HG02763 (cell line): ENCODE data around the gene TNS1.

Experiments
- ATAC-seq: cut with Tn5 transposase; IDR thresholded peaks from one replicate; pipeline ENCODE4 v1.9.1; 2021; ENCODE audit warnings: mild to moderate bottlenecking, moderate library complexity; ENCODE audit not compliant: unreplicated experiment

TNS1 gene

DNA sequence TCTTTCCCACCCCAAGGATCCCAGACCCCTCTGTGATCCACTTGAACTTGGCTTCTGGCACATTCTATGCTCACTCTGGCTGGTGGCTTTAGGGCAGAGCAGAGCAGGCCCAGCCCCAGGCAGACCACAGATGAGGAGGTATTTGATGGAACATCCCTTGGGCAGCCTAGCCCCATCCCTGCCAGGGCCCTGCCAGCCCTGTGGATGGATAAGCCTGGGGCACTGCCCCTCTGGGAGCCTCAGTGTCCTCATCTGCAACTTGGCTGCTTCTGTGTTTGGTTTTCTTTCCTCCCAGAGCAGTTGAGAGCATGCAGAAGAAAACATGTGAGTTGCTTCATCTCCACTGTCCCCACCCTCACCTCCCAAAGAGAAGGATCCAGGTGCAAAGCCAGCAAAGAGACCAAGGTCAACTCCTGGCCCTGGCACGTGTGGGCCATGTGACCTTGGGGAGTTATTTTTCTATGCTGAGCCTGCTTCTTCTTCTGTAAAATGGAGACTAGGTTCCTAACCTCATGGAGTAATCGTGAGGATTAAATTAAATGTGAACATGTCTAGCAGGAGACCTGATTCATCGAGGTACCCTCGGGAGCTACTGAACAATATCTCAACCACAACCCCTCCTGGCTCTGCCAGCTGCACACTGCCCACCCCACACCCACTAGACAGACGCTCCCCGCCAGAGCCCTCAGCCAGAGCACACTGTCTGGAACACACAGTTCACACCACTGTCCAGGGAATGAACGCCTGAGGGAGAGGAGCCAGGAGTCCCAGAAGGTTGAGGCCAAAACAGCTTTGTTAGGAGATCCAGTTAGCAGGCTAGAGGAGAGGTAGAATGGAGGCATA lies 14.6 kb upstream of the TNS1 start:
- no peak for ATAC-seq

DNA sequence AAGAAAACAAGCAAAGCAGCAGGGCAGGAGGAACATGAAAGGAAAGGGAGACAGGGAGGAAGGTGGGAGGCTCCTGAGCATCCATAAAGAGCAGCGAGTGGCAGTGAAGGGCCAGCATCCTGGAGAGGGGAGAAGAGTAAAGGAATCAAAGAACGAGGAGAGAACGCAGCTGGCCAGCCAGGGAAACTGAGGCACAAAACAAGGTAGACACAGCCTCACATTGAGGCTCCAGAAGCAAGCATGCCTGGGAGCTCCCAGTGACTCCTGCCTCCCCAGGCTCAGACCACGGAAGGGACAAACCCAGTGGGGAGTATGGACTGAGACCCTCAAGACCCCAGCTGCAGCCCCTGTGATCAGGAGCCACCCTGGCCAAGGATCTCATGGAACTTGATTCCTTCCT lies 14.0 kb upstream of the TNS1 start:
- no peak for ATAC-seq

DNA sequence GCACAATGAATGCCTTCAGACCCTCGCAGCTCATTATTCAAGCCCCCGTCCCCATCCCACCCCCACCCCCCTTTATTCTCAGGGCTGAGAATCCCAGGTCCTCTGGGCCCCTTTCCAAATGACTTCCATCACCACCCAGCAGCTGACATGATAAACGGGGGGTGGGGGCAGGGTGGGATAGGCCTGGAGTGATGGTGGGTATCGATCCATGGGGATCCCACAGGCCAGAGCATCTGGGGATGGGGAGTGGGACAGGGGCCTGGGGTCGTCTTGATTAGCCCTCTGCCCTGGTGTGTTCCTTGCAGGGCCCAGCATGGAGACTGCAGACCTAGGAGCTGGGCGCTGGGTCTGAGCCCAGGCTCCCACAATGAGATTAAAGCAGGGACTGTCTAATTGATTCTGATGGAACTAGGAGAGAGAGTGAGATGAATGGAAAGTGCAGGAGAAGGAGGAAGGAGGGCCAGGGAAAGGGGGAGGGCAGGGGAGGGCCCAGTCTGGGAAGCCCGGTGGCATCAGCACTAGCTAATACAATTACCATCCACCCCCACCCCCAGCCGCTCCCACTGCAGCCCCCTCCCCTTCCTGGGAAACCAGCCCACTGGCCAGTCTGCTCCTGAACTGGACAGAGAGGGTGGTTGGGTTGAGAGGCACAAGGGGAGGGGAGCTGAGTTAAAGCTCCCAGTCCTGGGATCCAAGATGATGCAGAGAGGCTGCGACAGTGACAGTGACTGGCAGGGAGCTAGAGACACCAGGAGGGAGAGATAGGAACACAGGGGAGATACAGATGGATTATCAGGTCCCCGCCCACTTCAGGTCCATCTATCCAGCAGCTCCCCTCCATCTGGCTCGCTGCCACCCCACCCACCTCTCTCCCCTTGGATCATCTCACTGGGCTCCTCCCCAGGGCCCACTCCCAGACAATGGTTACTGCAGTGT lies 13.1 kb upstream of the TNS1 start:
- no peak for ATAC-seq

DNA sequence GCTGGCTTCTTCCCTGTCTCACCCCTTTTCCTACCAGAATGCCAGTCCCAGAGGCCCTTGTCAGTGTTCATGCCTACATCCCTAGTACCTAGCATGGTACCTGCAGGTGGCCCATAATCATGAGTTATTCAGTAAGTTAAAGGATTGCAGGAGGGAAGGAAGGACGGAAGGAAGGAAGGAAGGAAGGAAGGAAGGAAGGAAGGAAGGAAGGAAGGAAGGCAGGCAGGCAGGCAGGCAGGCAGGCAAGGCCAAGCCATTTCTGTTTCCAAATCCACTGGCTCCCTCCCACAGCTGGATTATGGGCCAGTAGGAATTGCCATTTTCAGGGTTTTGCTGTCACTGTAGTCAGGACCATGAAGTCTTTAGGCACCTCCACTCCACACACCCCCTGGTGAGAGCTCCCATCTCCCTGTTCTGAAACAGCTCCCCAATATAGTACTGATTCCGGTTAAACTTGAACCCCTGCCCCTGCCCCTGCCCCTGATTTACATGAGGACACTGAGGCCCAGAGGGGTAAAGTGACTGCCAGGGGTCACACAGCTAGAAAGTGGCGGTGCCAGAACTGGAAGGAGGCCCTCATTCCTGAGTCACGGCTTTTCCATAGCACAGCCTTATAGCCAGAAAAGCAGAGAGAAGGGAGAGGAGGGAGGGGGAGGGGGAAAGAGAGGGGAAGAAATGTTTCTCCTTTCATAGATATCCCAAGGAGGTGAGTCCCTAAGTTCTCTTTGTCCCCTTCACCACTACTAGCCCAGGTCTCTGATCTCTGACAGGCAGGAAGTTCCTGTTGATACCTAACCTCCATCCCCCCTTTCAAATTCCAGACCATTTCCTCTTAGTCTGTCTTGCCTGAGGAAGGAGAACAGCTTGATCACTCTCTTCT lies 12.2 kb upstream of the TNS1 start:
- ATAC-seq = no peak

DNA sequence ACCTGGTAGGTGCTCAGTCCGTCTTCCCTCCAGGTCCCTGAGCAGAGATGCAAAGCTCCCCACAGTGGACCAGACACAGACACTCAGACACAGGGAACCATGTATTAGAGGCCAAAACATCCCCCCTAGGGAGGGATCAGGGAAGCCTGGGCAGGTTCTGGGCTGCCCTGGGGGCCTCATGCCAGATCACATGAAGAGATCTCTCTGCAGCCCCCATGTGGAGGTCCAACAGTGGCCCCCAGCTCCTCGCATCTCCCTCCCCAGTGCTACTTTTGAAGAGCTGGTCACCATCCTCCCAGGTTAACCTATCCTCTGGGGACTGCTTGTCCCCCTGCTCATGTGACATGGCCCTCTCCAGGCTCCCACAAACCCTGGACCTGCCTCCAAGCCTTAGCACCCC lies 10.5 kb upstream of the TNS1 start:
- no peak for ATAC-seq

DNA sequence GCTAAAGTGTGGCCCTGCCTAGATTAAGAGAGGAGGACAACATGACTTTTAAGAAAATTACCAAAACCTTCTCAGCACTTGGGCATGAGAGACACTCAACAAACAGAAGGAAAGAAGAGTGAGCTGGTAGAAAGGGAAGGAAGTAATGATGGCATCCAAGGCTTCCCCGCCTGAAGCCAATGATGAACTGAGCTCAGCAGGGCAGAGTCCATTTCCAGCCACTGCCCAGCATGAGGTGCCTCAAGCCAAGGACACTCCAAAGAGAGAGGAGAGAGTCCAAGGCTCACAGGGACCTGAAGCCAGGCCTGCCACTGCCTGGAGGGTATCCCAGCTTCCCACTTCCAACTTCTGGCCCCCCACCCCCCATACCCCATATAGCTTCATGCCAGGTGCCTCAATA lies 9.5 kb upstream of the TNS1 start:
- no peak for ATAC-seq

DNA sequence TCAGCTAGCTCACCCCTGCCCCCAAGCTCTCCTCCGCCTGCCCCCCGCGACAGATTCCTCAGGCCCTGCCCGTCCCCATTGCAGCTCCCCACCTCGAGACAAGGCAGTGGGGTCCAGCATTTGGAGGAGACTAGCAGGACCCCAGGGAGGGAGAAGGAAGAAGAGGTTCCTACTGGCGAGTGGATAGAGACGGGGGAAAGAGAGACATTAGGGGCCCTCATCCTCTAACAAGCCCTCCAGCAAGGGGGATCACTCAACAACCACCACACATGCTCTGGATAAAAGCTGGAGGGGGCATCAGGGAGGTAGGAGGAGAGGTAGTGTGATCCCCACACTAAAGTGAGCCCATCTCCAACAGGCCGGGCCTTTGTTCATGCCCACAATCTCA lies 8.9 kb upstream of the TNS1 start:
- no peak for ATAC-seq

DNA sequence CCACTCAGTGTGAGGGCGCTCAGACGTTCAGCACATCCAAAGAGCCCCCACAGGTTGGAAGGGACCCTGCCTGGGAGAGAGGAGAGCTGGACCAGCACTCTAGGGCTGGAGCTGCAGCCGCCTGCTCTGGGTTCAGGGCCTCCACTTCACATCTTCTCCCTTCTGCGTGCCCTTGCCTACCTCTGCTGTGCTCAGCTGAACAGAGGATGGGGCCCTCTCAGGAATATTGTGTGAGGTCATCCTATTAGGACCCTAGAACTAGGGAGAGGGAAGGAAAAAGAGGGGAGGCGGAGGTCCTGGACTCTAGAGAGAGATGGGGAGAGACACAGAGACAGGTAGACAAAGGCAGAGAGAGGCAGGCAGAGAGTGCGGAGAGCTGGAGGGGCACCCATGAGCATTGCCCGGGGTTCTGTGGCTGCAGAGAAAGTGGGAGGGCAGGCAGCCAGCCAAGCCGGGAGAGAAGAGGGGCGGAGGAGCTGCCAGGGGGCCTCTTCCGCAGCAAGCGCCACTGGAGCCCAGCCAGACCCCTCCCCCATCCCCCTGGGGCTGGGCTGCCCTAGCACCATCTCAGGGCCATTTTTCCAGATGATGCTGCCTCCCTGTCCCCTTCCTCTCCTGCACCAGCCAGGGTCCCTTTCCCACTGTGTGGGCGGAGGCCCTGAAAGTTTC lies 8.3 kb upstream of the TNS1 start:
- no peak for ATAC-seq

DNA sequence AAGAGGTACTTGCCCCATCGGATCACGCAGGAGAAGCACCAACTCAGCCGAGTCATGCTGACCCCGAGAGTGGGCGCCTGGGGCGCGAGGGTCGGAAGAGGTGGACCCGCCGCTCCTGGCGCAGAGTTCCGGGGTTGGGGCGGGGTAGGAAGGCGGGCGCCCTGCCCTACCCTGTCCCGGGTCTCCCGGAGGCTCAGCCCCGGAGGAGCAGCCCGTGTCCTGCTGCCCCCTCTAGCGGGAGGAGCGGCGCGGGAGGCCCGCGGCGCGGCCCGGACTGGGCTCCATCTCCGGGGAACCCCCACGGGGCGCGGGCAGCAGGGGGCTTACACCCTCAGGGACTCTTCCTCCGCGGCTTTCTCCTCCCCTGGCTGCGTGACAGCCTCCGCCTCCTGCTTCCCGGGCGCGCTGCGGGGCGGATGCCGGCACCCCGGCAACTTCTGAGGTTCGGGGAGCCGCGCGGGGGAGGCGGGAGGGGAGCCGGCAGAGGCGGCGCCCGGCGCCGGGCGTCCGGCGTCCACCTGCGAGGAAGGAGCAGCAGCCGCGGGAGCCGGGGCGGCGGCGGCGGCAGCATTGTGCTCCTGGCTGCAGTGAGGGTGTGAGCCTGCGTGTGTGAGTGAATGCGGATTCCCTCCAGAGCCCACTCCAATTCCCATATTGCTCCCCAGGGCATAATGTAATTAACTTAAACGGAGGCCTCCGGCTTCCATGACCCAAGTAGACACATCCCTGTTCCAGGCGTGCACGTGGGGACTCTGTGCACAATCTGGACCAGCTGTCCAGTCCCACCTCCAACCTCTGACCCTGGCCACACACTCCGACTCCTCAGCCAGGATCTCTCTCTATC lies 7.6 kb upstream of the TNS1 start:
- no peak for ATAC-seq

DNA sequence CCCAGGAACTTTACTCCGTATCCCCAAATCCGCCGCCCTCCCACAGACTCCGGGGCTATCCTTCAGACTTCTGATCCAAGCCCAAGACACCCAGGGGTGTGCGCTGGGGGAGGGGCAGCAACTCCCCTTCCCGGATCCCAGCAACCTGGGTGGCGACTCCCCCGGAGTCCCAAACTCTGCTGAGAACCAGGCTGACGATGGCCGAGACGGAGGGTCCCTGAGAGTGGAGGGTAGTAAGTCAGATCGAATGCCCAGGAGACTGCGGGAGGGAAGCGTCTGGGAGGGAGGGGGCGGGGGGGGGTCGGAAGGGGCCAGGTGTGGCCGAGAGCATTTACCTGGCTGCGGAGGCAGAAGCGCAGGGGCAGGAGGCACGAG lies 7.0 kb upstream of the TNS1 start:
- ATAC-seq = no peak

DNA sequence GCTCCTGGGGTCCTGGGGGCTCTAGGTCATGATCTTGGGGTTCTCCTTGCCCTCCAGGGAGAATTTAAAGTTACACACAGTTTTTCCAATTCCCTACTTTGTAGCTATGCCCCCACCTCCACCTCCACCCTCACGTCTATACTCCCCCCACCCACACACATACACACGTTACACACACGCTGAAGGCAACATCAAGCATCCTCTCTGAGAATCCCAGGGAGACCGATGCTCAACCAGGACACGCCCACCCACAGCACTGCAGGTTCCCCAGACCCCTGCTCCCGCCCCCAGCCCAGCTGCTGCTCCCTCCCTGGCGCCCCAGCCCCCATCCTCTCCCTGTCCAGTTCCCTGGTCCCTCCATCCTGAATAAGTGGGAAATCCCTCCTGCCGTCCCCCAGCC lies 6.4 kb upstream of the TNS1 start:
- no peak for ATAC-seq

DNA sequence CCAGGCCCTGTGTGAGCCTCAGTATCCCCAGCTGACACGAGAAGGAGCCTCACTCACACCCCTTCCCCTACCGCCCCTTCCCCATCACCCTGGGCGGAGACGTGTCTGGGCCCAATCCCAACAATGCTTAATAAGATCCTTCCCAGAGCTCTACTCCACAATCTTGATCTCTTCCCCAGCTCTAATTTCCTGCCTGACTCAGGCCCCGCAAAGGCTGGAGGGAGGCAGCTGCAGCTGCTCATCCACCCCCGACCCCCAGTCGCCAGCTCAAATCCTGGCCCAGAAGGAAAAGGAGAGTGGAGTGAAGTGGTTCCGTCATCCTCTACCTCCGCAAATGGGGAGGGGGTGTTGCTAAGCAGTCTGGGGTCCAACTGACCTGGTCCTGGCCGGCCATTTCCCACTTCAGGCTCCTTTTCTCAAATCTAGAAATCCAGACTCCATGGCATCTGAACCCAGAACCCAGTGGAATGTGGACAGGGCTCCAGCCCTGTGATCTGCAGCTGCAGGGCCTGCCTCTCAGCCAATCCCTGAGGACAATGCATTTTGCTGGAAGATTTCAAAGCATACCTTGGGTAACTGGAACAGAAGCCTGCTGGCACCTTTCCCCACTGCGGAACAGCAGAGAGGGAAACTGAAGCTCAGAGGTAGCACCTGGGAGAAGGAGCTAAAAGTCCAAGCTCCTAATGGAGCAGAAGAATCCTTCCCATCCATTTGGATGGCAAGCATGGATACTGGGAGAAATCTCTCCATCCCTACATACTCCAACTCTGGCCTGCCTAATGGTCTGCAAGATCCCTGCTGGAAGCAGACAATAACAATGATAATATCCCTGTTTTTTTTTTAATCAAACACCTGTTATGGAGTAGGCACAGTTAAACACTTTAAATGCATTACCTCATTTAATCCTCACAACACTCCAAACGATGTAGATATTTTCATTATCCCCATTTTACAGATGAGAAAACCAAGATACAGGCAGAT lies 5.6 kb upstream of the TNS1 start:
- ATAC-seq = no peak

DNA sequence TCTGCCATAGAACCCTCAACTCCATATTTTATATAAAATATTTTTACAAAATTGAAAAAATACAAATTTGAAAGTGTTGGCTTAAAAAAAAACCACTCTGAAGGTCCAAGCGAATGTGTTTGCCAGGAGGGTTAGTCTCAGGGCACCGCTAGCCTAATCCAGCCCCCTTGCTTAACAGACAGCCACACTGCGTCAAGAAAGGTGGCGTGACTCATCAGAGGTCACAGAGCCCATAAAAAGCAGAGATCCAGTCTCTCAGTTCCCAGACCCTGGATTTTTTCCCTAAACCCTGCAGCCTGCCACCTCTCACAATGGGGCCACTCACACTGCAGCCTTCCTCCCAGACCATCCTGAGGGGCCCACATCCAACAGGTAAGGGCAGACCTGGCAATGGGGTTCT lies 3.9 kb upstream of the TNS1 start:
- no peak for ATAC-seq

DNA sequence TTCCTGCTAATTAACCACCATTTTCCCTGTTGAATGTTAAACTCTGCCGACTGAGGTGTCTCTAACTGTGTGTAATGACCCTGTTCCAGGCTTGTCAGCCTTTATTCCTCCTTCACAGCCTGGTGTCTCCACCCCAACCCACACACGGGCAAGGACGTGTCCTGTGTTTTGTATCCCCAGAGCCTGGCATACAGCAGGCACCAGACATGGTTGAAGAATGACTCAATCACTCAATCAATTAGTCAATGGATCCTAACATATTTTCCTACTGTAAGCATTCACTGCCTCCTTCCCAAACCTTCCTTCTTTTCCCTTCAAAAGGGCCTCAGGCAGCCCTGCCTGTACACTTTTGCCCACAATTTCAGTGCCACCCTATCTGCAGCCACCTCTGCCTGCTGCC lies 2.7 kb upstream of the TNS1 start:
- no peak for ATAC-seq

DNA sequence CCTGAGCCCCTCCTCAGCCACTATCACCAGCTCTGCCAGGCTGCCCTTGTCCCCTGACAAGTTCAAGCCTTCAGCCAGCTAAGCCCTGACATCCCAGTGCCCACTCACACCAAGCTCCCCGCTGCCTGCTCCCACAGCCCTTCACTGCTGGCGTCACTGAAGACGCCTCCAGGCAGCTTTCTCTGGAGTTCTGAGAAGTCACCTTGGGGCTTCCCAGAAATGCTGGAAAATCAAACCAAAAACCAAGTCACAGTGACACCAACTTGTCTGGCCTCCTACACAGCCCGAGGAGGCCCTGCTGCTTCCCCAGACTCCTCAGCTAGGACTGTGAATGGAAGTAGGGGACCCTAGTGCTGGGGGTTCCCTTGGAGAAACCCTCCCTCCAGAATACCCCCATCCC lies 2.2 kb upstream of the TNS1 start:
- no peak for ATAC-seq

DNA sequence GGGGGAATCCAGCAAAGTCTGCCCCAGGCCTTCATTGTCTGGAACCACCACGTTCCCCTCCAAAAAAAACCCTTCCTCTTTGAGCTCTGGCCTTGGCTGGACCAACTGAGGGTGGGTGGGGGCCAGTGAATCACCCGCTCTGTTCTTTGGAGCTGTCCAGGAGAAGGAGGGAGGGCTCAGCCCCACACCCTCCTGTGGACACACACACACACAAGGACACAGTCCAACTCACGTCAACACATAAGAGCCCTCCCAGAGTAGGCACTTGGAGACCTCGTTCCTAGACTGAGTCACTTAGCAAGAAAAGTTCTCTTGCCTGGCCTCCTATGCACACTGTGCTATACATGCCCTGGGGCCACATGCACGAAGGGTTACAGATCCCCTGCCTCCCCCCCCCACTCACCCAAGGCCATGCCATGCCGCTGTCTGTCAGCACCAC lies 1.2 kb upstream of the TNS1 start:
- no peak for ATAC-seq

DNA sequence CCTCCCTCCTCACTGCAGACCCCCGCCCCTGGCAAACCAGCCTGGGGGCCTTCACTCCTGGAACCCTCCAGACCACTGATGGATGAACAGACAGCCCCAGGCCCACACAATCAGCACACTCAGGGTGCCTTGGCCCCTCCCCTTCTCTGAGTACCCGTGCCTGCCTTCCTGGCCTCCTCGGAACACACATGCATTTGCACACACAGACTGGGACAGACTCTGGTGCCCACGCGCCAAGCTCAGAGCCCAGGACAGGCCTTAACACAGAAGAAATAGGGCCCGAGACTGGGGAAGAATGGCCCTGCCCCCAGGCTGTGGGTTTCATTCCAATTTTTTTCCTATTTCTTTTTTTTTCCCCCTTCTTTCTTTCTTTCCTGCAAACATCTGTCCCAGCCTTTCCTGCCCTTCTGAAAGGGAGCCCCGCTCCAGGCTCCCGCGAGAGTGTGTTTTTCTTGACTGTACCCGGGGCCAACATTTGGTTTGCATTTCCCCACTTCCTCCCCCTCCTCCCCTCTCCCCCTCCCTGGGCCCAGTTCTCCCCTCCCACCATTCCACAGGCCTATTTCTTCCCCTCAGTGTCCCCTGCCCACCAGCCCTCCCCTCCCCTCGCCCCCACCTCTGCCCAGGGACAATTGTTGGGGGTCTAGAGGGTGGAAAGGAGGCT lies 618 bp upstream of the TNS1 start:
- ATAC-seq = no peak
